HG03175 (cell line): ENCODE measurements around the gene FLACC1.
"Not testable (repeated sequence)": the region's sequence is repeated elsewhere in the genome, so short reads cannot be mapped to it uniquely, and the experiment has no call there.

Source experiments
- ATAC-seq: cut with Tn5 transposase; IDR thresholded peaks from one replicate; pipeline ENCODE4 v1.9.1; 2021; ENCODE audit warnings: mild to moderate bottlenecking, moderate library complexity; ENCODE audit not compliant: unreplicated experiment

FLACC1 gene

GRCh38 chr2:201257956-201258665 lies 99.0 kb downstream of the FLACC1 start:
- ATAC-seq, result peak; percentile 64

GRCh38 chr2:201257381-201257955 lies 99.7 kb downstream of the FLACC1 start:
- ATAC-seq, result peak; percentile 43

GRCh38 chr2:201256082-201256481 lies 101.1 kb downstream of the FLACC1 start:
- no peak for ATAC-seq

GRCh38 chr2:201255408-201256033 lies 101.6 kb downstream of the FLACC1 start:
- no peak for ATAC-seq

- no peak for ATAC-seq
Measured at GRCh38 chr2:201254081-201254730, 102.9 kb downstream of the FLACC1 start.

GRCh38 chr2:201250741-201251140 lies 106.4 kb downstream of the FLACC1 start:
- no peak for ATAC-seq

GRCh38 chr2:201249889-201250288 lies 107.3 kb downstream of the FLACC1 start:
- ATAC-seq, result no peak

- no peak for ATAC-seq
Measured at GRCh38 chr2:201248288-201248844, 108.8 kb downstream of the FLACC1 start.

GRCh38 chr2:201246280-201246679 lies 110.9 kb downstream of the FLACC1 start:
- no peak for ATAC-seq

- ATAC-seq, result no peak
Measured at GRCh38 chr2:201244829-201245228, 112.3 kb downstream of the FLACC1 start.

GRCh38 chr2:201242571-201243277 lies 114.4 kb downstream of the FLACC1 start:
- ATAC-seq, result no peak

GRCh38 chr2:201239167-201239935 lies 117.8 kb downstream of the FLACC1 start:
- not testable (repeated sequence) for ATAC-seq
